KOPT-K1 (cell line): ENCODE data around the gene RGS6.
A peak's percentile ranks its signal among the peaks of the same experiment; 100 is the strongest.

Experiments
- H3K27ac ChIP-seq: fragments of 200-600 bp; sonication (generic); 2 replicates; pipeline ENCODE4 v1.5.1; 2016; ENCODE audit warnings: antibody characterized with exemption, mild to moderate bottlenecking, low read depth, low read length; ENCODE audit not compliant: poor library complexity, severe bottlenecking
- H3K36me3 ChIP-seq: fragments of 200-600 bp; sonication (generic); 2 replicates; pipeline ENCODE4 v1.5.1; 2017; ENCODE audit warnings: antibody characterized with exemption, mild to moderate bottlenecking, low read length, moderate library complexity; ENCODE audit not compliant: insufficient read depth
- H3K9me3 ChIP-seq: fragments of 200-600 bp; sonication (generic); 2 replicates; pipeline ENCODE4 v1.5.1; 2017; ENCODE audit warnings: antibody characterized with exemption, low read length, mild to moderate bottlenecking; ENCODE audit not compliant: insufficient read depth, poor library complexity, severe bottlenecking

The RGS6 gene

DNA sequence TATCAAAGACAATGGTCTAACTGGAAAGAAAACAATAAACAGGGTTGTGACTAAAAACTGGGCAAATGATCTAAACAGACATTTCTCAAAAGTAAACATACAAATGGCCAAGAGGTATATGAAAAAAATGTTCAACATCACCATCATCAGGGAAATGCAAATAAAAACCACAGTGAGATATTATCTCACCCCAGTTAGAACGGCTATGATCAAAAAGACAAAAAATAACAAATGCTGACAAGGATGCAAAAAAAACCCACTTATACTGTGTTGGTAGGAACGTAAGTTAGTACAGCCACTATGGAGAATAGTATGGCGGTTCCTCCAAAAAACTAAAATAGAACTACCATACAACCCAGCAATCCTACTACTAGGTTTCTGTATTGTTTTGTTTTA is 470.1 kb downstream of the RGS6 start:
- Histone ChIP-seq H3K36me3 (no peaks in the 10 kb centered on the region), H3K9me3 (no peaks in the 10 kb centered on the region), H3K27ac (peak overlapping the region; percentile 63)

DNA sequence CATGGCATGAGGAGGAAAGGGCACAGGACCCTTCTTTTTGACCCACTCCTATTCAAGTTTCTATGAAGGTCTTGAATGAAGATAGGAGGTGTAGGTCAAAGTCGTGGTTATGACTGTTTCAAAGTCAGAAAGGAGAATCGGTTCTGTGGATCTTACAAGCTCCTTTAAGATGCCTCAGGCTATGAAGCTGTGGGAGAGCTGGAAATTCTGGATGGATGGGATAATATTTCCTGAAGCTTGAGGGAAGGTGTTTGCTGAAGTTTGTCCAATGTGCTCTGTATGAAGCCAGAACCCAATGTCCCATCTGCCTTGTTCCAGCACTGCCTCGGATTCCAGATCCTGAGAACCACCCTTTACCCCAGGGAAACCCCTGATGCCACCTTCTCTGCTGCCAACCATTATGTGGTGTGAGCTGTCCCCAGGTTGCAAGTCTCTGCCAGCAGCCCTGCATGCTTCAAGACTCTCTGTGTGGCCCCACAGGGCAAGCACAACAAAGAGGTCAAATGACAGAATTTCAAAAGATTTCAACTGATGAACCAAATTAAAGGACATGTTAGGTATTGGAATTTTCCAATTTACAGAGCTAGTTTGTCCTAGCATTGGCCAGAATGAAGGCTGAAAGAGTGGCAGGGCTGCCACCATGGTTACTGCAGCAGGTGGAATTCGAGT is 472.0 kb downstream of the RGS6 start:
- Histone ChIP-seq H3K27ac (no peak overlapping the region), H3K9me3 (no peaks in the 10 kb centered on the region), H3K36me3 (no peaks in the 10 kb centered on the region)

DNA sequence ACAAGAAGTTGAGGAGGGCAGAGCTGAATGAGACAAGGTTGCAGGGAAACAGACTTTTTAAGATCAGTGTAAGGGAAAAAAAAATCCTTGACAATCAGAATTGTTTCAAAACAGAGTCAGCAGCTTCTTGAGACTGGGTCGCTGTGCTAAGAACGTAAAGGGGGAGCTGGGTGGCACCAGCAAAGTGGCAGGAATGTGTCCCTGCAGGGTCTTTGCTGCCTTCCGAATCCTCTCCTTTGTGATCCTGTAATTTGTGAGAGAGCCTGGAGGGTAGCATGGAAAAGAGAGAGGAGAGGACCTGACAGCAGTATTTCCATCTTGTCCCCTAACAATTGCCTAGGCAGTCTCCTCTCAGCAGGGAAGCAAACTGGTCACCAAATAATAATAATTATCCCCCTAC is 472.8 kb downstream of the RGS6 start:
- Histone ChIP-seq H3K9me3 (no peaks in the 10 kb centered on the region), H3K36me3 (no peaks in the 10 kb centered on the region), H3K27ac (no peak overlapping the region)

DNA sequence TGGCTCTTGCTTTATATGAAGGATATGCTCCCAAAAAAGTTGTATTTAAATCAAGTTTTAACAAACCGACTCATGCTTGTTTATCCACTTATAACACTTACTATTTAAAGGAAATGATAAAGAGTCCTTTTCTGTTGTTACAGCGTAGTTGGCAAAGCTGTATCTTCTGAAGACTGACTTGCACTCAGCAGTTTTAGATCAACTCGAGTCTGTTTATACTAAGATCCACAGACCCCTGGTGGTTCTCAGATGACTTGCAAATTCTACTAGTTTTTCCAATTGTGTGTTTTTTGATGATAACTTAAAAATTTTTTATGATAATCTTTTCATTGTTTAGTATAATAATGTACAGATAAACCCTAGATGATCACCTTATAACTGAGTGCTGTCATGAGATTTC is 475.8 kb downstream of the RGS6 start:
- H3K27ac ChIP-seq = no peak overlapping the region
- no peaks in the 10 kb centered on the region for H3K36me3 ChIP-seq
- no peaks in the 10 kb centered on the region for H3K9me3 ChIP-seq

DNA sequence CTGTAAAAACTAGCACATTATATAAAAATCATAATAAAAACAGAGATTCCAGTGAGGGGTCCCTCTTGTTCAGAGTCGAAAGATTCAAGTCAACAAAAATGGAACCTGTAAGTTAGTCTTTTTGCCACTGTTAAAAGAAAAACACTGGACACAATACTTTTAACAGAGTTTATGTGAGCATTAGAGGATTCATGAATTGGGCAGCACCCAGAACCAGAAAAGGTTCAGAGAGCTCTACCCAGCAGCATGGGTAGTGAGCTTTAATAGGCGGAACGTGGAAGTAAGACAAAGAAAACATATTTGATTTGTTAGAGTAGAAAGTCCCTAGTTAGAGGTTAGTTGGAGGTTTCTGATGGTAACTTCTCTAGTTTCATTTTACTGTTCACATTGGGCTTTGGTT is 476.8 kb downstream of the RGS6 start:
- H3K27ac ChIP-seq = no peak overlapping the region
- no peaks in the 10 kb centered on the region for H3K36me3 ChIP-seq
- H3K9me3 ChIP-seq = no peaks in the 10 kb centered on the region

DNA sequence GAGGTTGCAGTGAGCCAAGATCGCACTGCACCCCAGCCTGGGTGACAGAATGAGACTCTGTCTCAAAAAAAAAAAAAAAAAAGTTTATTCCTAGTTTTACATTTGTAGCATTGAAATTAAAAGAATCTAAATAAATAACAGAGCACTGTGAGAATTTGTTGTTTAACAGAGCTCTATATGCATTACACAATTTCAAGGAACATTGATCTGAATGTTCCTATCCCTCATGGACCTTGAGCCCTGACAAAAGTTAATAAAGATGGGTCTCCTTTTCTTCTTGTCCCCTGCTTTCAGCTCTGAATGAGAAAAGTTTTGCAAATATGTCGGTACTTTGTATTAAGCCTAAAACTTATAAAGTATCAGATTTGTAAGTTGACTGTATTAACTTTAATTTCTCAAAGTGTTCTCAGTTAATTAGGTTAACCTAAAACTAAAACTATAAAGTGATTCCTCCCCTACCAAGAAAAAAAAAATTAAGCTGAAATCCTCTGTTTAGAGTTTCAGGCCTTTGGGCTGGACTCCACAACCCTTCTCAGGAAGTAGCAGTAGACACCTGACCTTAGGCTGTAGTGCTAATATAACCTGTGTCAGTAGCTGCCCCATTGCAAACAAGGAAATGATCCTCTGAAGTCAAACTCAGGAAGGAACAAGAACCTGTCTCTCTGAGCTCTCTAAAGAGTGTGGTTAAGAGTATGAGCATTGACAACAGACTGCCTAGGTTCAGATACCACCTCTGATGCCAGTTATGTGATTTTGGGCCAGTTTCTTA is 484.0 kb downstream of the RGS6 start:
- Histone ChIP-seq H3K36me3 (no peaks in the 10 kb centered on the region), H3K9me3 (peaks cover 8% of the 10 kb centered on the region), H3K27ac (peak overlapping the region; percentile 33)

DNA sequence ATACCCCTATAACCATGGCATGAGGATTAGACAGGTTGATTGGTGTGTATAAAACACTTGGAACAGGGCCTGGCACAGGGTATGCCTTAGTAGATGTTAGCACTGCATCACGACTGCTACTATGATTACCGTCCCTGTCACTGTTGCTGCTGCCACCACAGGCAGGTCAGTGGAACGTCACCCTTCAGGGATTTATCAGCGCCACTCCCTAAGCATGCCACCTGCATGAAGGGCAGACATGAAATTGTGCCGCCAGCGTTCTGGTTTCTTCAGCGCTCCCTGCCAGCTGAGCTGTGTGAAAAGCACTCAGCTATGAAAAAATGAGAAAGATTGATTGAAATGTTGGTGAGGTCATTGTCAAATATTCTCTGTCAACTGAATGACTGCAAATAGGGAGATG is 484.7 kb downstream of the RGS6 start:
- Histone ChIP-seq H3K9me3 (peaks cover 8% of the 10 kb centered on the region), H3K36me3 (no peaks in the 10 kb centered on the region), H3K27ac (peak overlapping the region; percentile 33)

DNA sequence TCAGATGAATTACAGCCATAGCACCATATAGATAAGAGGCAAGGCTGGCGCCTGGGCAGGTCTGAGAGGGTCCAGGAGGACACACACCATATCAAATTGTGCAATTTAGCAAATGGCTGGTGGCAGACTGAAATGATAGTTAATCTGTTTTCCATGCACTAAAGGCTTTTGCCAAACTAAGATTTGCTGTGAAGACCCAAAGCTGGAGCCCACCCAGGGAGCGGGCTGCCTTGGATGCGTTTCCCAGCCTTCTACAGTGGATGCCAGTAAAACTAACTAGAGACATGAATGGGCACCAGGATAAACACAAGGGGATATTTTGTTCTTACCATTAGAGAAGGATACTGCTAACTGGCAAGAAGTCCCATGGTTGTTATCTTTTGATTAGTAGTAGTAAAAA is 486.6 kb downstream of the RGS6 start:
- Histone ChIP-seq H3K9me3 (peaks cover 8% of the 10 kb centered on the region), H3K27ac (no peak overlapping the region), H3K36me3 (no peaks in the 10 kb centered on the region)

DNA sequence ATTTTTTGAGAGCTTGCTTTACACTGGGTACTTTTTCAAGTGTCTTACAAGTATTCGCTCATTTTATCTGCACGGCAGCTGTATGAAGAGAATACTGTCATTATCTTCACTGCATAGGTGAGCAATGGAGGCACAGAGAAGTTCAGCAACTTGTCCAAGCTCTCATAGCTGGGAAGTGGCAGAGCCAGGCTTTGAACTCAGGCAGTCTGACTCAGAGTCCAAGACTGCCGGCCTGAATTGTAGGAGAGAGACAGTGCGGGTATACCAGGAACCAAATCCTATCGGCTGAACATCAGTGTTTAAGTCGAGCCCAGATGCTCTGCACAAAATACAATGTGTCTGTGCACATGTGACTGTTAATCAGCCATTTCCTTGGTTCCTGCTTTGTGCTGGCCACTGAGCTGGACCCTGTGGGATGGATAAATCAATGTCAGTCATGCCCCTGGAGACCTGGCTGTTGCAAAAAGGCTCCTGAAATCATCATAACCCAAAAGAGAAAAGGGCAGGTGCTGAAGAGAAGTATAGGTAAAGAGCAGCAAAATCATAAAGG is 487.1 kb downstream of the RGS6 start:
- no peak overlapping the region for H3K27ac ChIP-seq
- no peaks in the 10 kb centered on the region for H3K36me3 ChIP-seq
- peaks cover 8% of the 10 kb centered on the region for H3K9me3 ChIP-seq

DNA sequence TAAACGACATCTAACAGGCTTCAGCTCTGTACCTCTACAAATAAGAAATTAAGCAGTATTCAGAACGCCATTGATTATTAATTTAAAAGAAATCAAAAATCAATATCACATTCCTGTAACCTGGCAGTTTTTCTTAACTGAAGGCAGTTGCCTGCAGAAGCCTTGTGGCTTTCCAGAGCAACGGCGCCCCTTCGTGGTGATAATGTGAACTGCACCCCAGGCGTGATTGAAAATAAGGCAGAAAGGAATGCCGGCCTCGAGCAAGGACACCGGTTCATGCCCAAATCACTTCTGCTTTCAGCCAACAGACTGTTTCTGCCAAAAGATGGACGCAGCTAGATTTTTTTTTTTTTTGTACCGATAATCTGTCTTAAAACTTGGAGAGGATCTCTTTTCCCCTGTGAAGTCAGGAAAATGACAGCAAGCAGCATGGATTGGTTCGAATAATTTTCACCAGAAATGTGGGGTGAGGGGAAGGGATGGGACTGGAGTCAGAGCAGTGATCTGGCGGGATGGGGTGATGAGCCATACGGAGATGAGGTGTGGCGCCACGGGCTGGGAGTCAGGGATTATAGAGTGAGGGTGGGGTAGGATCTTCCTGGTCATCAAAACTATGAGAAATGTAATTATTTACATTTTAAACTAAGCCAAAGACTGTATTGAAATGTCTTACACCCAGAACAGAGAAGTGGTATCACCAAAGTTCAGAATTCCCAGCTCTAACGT is 488.7 kb downstream of the RGS6 start:
- Histone ChIP-seq H3K27ac (peak overlapping the region; percentile 61), H3K36me3 (no peaks in the 10 kb centered on the region), H3K9me3 (no peaks in the 10 kb centered on the region)

DNA sequence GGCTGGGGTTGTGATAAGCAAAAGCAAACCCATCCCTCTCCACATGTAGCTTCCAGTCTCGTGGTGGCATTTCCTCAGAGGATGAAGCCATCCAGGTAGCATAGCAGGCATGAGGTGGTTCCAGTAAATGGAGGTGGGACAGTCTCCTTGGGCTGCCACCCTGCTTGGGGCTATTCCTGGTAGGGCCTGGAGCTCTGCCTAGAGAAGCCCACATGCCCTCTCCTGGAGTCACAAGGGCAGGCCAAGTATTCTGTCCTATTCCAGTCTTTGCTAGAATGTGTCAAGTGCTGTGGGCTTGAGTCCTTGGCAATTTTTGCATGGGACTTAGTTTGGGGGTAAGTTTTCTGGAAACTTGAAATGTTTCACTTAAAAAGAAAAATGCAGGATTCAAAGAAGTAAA is 491.7 kb downstream of the RGS6 start:
- Histone ChIP-seq H3K36me3 (0 out of 2 replicates have a peak, but pooled peaks cover 3% of the 10 kb centered on the region), H3K9me3 (peaks cover 16% of the 10 kb centered on the region), H3K27ac (no peak overlapping the region)

DNA sequence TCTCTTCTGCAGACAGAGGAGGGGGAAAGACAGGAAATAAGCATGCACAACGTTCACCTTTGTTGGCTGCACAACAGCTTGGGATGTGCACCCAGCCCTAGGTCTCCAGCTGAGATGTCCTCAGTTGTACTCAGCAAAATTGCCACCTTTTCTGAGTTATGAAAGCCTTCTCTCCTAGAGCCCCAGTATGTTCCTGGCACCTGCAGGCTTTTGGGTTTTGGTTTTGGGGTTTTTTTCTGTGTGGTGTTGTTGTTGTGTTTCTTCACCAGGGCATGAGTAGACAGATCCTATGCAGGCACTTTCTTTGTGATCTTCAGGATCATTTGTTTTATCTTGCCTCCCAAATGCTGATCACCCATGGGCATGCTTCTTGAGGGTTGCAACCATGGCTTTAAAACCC is 498.2 kb downstream of the RGS6 start:
- H3K9me3 ChIP-seq = peaks cover 30% of the 10 kb centered on the region
- H3K27ac ChIP-seq = peak overlapping the region; percentile 38
- 0 out of 2 replicates have a peak, but pooled peaks cover 3% of the 10 kb centered on the region for H3K36me3 ChIP-seq

DNA sequence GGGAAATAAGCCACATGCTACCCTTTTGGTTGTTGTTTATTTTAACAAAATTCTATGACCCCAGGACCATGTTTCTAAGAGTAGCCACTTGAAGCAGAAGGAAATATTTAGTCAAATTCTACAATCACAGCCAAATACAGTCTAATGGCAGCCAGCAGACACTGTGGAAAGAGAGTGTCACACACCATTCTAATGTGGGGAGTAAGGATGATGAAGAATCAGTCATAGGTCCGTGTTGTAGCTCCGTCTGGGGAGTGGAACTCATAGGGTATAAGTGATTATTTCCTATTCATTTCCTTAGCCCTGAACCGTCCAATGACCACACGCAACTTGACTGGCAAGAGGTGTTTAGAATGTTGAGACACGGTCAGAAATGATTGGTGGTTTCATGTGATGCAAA is 500.5 kb downstream of the RGS6 start:
- no peak overlapping the region for H3K27ac ChIP-seq
- peaks cover 25% of the 10 kb centered on the region for H3K9me3 ChIP-seq
- H3K36me3 ChIP-seq = 0 out of 2 replicates have a peak, but pooled peaks cover 3% of the 10 kb centered on the region

DNA sequence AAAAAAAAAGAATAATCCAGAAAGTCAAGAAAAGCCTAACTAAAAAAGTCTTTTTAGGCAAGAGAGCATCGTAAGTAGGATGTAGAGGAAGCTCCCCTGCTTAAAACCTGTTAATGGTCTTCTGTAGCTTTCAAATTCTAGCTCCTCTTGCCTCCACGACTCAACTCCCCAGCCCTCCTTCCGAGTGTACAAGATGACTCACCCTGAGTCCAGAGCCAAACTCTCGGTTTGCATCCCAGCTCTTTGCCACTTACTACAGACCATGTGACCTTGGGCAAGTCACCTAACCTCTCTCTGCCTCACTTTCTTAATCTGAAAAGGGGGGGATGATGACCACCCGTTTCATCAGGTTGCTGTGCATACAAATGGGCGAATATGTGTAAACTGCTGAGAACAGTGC is 501.3 kb downstream of the RGS6 start:
- peaks cover 17% of the 10 kb centered on the region for H3K9me3 ChIP-seq
- no peaks in the 10 kb centered on the region for H3K36me3 ChIP-seq
- peak overlapping the region; percentile 76 for H3K27ac ChIP-seq

DNA sequence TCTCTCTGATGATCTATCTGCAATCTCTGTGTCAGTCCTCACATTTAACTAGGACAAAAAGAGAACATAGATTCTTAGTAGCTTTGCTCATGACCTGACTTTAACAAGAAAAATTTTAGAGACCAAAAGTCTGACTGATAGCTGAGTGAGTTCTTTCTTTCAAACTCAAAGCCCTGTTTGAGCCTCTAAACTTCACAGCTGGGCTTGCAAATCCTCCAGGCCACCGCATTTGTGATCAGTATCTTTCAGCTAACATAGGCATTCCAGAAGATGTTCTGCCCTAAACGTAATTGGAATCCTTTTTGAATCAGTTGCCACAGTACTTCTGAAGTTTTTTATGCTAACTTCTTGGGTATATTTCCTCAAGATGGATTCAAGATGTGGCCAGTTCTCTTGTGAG is 502.6 kb downstream of the RGS6 start:
- H3K9me3 ChIP-seq = peaks cover 4% of the 10 kb centered on the region
- no peaks in the 10 kb centered on the region for H3K36me3 ChIP-seq
- H3K27ac ChIP-seq = peak overlapping the region; percentile 76
